ENCODE measurements around the gene SPTLC3. TPM values are rescaled to one million over a fixed set of nuclear protein-coding genes. Genes with fewer than 3 reads are reported as not detected.

SPTLC3 gene
- total RNA-seq, 1 experiment from 2014 or later = 7.5 TPM

DNA sequence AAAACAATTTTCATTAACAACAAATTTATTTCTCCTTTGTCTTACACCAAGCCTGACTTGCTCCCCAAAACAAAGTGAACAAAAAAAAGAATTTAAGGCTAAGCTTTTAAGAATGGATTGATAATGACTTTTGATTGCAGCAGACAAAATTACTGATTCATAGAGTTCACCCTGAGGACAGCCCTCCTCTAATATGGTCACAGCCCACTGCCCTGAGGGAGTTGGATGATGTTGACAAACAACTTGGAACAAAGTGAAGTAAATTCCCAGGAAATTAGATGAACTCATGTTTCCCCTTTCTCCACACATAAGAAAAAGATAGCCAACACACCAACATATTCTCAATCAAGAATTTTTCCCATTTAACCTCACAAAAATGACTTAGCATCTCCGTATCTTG is 204.6 kb downstream of the SPTLC3 start:
- BruUV-seq (replicated peaks) = no TSS peak
- no peak overlapping the region for H3K27ac Mint-ChIP-seq (ENCODE audit: unreplicated experiment)
- no peaks in the 10 kb centered on the region for H3K4me1 Mint-ChIP-seq (ENCODE audit: low read depth, unreplicated experiment)
- CTCF ChIA-PET = no interaction called here
- intact Hi-C loops (cut with micrococcal nuclease; ENCODE audit: unreplicated experiment) = loop anchor here (10.0 kb wide), 1 partner anchor 911 kb away; no protein-coding TSS in a partner anchor
- no peaks in the 10 kb centered on the region for H3K9me3 Mint-ChIP-seq (ENCODE audit: low read depth, unreplicated experiment)
- H3K27me3 Mint-ChIP-seq (ENCODE audit: unreplicated experiment) = peaks cover 64% of the 10 kb centered on the region
- TF ChIP-seq, protein P1, sequence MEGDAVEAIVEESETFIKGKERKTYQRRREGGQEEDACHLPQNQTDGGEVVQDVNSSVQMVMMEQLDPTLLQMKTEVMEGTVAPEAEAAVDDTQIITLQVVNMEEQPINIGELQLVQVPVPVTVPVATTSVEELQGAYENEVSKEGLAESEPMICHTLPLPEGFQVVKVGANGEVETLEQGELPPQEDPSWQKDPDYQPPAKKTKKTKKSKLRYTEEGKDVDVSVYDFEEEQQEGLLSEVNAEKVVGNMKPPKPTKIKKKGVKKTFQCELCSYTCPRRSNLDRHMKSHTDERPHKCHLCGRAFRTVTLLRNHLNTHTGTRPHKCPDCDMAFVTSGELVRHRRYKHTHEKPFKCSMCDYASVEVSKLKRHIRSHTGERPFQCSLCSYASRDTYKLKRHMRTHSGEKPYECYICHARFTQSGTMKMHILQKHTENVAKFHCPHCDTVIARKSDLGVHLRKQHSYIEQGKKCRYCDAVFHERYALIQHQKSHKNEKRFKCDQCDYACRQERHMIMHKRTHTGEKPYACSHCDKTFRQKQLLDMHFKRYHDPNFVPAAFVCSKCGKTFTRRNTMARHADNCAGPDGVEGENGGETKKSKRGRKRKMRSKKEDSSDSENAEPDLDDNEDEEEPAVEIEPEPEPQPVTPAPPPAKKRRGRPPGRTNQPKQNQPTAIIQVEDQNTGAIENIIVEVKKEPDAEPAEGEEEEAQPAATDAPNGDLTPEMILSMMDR (IDR thresholded peaks at IDR 0.05; ENCODE audit: unreplicated experiment) = no peak
- H3K4me3 Mint-ChIP-seq (ENCODE audit: low read depth, unreplicated experiment) = no peak overlapping the region
- H3K36me3 Mint-ChIP-seq (ENCODE audit: insufficient read depth, unreplicated experiment) = peaks cover 5% of the 10 kb centered on the region
- DNase-seq = no peak

DNA sequence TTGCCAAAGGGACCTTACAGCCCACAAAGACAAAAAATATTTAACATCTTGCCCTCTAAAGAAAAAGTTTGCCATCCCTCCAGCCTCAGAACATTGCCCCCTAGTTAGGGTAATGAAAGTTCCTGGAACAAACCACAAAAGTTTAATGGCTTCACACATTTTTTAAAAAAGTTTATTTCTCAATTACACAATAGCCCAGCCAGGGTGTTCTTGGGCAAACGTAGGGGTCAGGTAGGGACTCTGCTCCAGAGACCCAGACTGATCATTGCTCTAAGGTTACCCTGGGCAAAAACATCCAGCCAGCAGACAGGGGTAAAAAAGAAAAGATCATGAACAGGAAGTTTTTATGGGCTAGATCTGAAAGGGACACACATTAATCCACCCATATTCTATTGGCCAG is 207.8 kb downstream of the SPTLC3 start:
- no TSS peak for BruUV-seq (replicated peaks)
- H3K27ac Mint-ChIP-seq (ENCODE audit: unreplicated experiment) = no peak overlapping the region
- peaks cover 5% of the 10 kb centered on the region for H3K36me3 Mint-ChIP-seq (ENCODE audit: insufficient read depth, unreplicated experiment)
- TF ChIP-seq, protein P1 (IDR thresholded peaks at IDR 0.05; ENCODE audit: unreplicated experiment) = no peak
- H3K9me3 Mint-ChIP-seq (ENCODE audit: low read depth, unreplicated experiment) = no peaks in the 10 kb centered on the region
- intact Hi-C loops (cut with micrococcal nuclease; ENCODE audit: unreplicated experiment) = loop anchor here (10.0 kb wide), 1 partner anchor 908 kb away; no protein-coding TSS in a partner anchor
- H3K27me3 Mint-ChIP-seq (ENCODE audit: unreplicated experiment) = peaks cover 79% of the 10 kb centered on the region
- H3K4me3 Mint-ChIP-seq (ENCODE audit: low read depth, unreplicated experiment) = no peak overlapping the region
- CTCF ChIA-PET = no interaction called here
- H3K4me1 Mint-ChIP-seq (ENCODE audit: low read depth, unreplicated experiment) = no peaks in the 10 kb centered on the region
- no peak for DNase-seq

Other genes with a start within 250 kb of the SPTLC3 start
- not detected in 2 replicates for gene ISM1, start 212.3 kb downstream of the SPTLC3 start, total RNA-seq (2022)